Esophagus muscularis mucosa (tissue), 4 donors: ENCODE measurements around the gene LCN1. TPM values are rescaled to one million over a fixed set of nuclear protein-coding genes. Genes with fewer than 3 reads are reported as not detected.

Experiments used
- DNase-seq: peaks from one replicate; pipeline ENCODE4 v3.0.0-alpha.2; 2017; ENCODE audit errors: extremely low spot score
- H3K27ac ChIP-seq, 4 donors: fragments of 200-600 bp; sonication (generic); replicated peaks in 1 of 4; 1 replicate in 3 of 4; 2 replicates in 1 of 4; pipeline ENCODE4 v1.5.1; 2016 to 2019; ENCODE audit warnings: mild to moderate bottlenecking in 1 of 4
- H3K27me3 ChIP-seq, 4 donors: fragments of 200-600 bp; sonication (generic); one replicate each; pipeline versions ENCODE4 v1.5.1 to v1.6.0; 2016 to 2019
- H3K36me3 ChIP-seq, 4 donors: fragments of 200-600 bp; sonication (generic); one replicate each; pipeline ENCODE4 v1.5.1; 2016 to 2019
- H3K4me1 ChIP-seq, 4 donors: fragments of 200-600 bp; sonication (generic); one replicate each; pipeline ENCODE4 v1.5.1; 2016 to 2019
- H3K4me3 ChIP-seq, 4 donors: fragments of 200-600 bp; sonication (generic); 1 replicate in 2 of 4; 2 replicates in 2 of 4; pipeline ENCODE4 v1.5.1; 2016 to 2019; ENCODE audit warnings: mild to moderate bottlenecking in 4 of 4, moderate library complexity in 1 of 4
- H3K9me3 ChIP-seq, 4 donors: fragments of 200-600 bp; sonication (generic); 1 replicate in 3 of 4; 2 replicates in 1 of 4; pipeline ENCODE4 v1.5.1; 2016 to 2019
- CTCF ChIP-seq, 3 experiments: fragments of 200-600 bp in 2 of 3; fragments of 450-650 bp in 1 of 3; sonication (generic) in 2 of 3; IDR thresholded peaks; one replicate each; pipeline ENCODE4 v1.5.1; 2017 to 2019; ENCODE audit warnings: antibody characterized with exemption in 3 of 3, mild to moderate bottlenecking in 2 of 3, moderate library complexity in 1 of 3
- EP300 ChIP-seq: sonication (generic); formaldehyde crosslinking; IDR thresholded peaks from one replicate; pipeline ENCODE4 v1.6.1; 2017; ENCODE audit warnings: antibody characterized with exemption
- POLR2A ChIP-seq: fragments of 450-650 bp; IDR thresholded peaks from one replicate; pipeline ENCODE4 v1.6.1; 2017; ENCODE audit warnings: antibody characterized with exemption, moderate library complexity, mild to moderate bottlenecking, low read depth
- POLR2AphosphoS5 ChIP-seq, 2 donors: sonication (generic); formaldehyde crosslinking; IDR thresholded peaks; one replicate each; pipeline ENCODE4 v1.6.1; 2017; ENCODE audit warnings: antibody characterized with exemption in 2 of 2
- WGBS: methylation state at CpG from one replicate; pipeline ENCODE4 v1.1.5; 2018; 5-methylcytosine and 5-hydroxymethylcytosine counted together
- intact Hi-C: fragments of 100-400 bp; cut with DNase I; formaldehyde crosslinking; loops from one replicate; pipeline ENCODE4 v1.15.1; 2023
- total RNA-seq, 4 donors: library from RNA; depleted of rRNA; stranded (reverse); fragments of >200 nt; gene quantifications; one replicate each; pipeline versions ENCODE4 v1.1.0 to v1.2.1, GENCODE V29; 2016

The LCN1 gene
- total RNA-seq, 4 donors from 2014 or later: not detected

DNA sequence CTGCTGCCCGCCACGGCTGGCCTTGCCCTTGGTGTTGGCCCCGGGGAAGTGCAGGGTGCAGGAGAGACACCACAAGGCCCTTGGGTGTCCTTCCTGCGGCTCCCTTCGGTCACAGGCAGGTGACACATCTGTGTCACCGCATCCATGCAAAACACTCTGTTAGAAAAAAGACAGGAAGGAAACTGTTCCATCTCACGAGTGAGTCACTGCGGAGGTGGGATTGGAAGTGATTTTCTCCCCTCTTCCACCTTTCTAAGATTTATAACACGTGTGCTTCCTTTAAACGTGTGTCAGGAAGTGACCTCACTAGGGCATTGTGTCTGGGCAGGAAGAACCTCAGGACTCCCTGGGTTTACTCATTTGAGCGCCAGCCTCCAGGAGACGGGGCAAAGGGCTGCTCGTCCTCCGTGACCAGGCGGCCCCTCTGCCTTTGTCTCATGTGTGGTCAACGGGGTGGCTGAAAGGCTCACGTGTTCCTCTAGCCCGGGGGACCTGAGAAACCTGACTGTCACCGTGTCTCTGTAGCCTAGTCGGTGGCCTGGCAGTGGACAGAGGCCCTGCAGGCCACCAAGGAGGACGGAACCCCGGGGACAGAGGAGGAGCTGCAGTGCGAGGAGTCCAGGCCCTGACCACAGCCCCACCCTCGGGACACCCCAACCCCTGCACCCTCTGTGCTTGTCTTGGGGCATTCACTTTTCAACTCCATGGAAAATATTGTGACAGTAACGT lies 4.9 kb upstream of the LCN1 start:
- no peaks in the 10 kb centered on the region for H3K9me3 ChIP-seq
- H3K27me3 ChIP-seq: peaks cover 0 to 32% (median 0%) of the 10 kb centered on the region in 4 donors
- H3K36me3 ChIP-seq: no peaks in the 10 kb centered on the region
- WGBS: 73% methylated on average over 18 of the region's 25 CpGs
- TF ChIP-seq EP300 (no peak), CTCF (IDR thresholded peaks at IDR 0.05) (no peak), POLR2A (no peak), POLR2AphosphoS5 (IDR thresholded peaks at IDR 0.05) (no peak)
- DNase-seq: no peak
- no peak overlapping the region for H3K27ac ChIP-seq
- intact Hi-C loops: no loop called here
- H3K4me1 ChIP-seq: no peaks in the 10 kb centered on the region
- no peak overlapping the region for H3K4me3 ChIP-seq

- Histone ChIP-seq H3K9me3 (no peaks in the 10 kb centered on the region), H3K4me1 (no peaks in the 10 kb centered on the region), H3K4me3 (no peak overlapping the region), H3K27ac (no peak overlapping the region), H3K27me3 (peaks cover 0 to 41% (median 0%) of the 10 kb centered on the region in 4 donors), H3K36me3 (no peaks in the 10 kb centered on the region)
- WGBS: 92% methylated on average over 24 of the region's 24 CpGs
- no peak for DNase-seq
- no peak for TF ChIP-seq POLR2AphosphoS5 (IDR thresholded peaks at IDR 0.05)
- no peak for TF ChIP-seq CTCF (IDR thresholded peaks at IDR 0.05)
- no peak for TF ChIP-seq POLR2A
- no peak for TF ChIP-seq EP300
- intact Hi-C loops: no loop called here
These were observed 3.8 kb upstream of the LCN1 start for GRCh38 chr9:135517407-135517822.

DNA sequence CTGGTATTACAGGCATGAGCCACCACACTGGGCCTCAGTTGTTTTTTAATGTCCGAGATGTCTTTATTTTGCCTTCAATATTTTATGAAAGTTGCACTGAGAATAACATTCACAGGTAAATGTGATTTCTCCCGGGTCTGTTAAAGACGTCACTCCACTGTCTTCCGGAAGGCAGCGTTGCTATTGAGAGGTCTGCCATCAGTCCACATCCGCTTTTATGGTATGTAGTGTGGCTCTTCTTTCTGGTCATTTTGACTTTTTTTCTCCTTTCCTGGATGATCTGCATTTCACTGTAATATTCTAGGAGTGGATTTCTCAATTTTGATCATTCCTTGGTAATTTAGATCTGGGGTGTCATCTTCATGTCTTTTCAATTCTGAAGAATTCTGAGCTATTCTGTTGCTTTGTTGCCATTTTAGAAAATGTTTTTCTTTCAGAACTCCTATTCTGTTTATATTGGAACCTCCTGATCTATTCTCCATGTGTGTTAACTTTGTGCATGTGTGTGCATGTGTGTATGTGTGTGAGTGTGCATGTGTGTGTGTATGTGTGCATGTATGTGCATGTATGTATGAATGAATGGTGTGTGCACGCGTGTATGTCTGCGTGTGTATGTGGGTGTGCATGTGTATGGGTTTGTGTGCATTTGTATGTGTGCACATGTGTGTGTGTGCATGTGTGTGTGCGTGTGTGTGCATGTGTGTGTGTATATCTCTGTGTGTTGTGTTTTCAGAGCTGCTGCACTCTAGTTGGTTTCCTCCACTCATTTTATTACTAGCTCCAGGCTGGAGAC lies 1.9 kb upstream of the LCN1 start:
- Histone ChIP-seq H3K27me3 (peaks cover 0 to 61% (median 0%) of the 10 kb centered on the region in 4 donors), H3K36me3 (no peaks in the 10 kb centered on the region), H3K9me3 (no peaks in the 10 kb centered on the region), H3K4me3 (no peak overlapping the region), H3K4me1 (no peaks in the 10 kb centered on the region), H3K27ac (no peak overlapping the region)
- no peak for DNase-seq
- TF ChIP-seq CTCF (IDR thresholded peaks at IDR 0.05): no peak
- TF ChIP-seq POLR2AphosphoS5 (IDR thresholded peaks at IDR 0.05): no peak
- TF ChIP-seq EP300: no peak
- no peak for TF ChIP-seq POLR2A
- intact Hi-C loops: no loop called here
- WGBS: 95% methylated on average over 10 of the region's 10 CpGs

- Histone ChIP-seq H3K4me3 (no peak overlapping the region), H3K36me3 (no peaks in the 10 kb centered on the region), H3K4me1 (no peaks in the 10 kb centered on the region), H3K27ac (no peak overlapping the region), H3K9me3 (no peaks in the 10 kb centered on the region), H3K27me3 (peaks cover 0 to 61% (median 0%) of the 10 kb centered on the region in 4 donors)
- no peak for DNase-seq
- TF ChIP-seq EP300 (no peak), CTCF (IDR thresholded peaks at IDR 0.05) (no peak), POLR2AphosphoS5 (IDR thresholded peaks at IDR 0.05) (no peak), POLR2A (no peak)
- 81% methylated on average over 9 of the region's 11 CpGs for WGBS
- intact Hi-C loops: no loop called here
These were observed 412 bp downstream of the LCN1 start for GRCh38 chr9:135521608-135522095.
